HepG2 (cell line): ENCODE results near the gene NEU1. TPM values are rescaled to one million over a fixed set of nuclear protein-coding genes. Genes with fewer than 3 reads are reported as not detected.

ENCODE experiments used
- GZF1 ChIP-seq: sonication (generic); formaldehyde crosslinking; IDR thresholded peaks from 2 replicates; pipeline ENCODE4 v1.5.1; 2020; ENCODE audit warnings: mild to moderate bottlenecking, missing genetic modification reagents
- KDM4B ChIP-seq: sonication (generic); formaldehyde crosslinking; IDR thresholded peaks from 2 replicates; pipeline ENCODE4 v1.4.0; 2020; ENCODE audit warnings: missing genetic modification reagents
- NAIF1 ChIP-seq: sonication (generic); formaldehyde crosslinking; IDR thresholded peaks from 2 replicates; pipeline ENCODE4 v1.5.0; 2020; ENCODE audit warnings: mild to moderate bottlenecking, missing genetic modification reagents, borderline replicate concordance
- NFKB2 ChIP-seq: sonication (generic); formaldehyde crosslinking; IDR thresholded peaks from 2 replicates; pipeline ENCODE4 v1.4.0; 2020; ENCODE audit warnings: missing genetic modification reagents, borderline replicate concordance
- RFXAP ChIP-seq: sonication (generic); formaldehyde crosslinking; IDR thresholded peaks from 2 replicates; pipeline ENCODE4 v1.4.0; 2020; ENCODE audit warnings: missing genetic modification reagents, borderline replicate concordance
- ZNF383 ChIP-seq: sonication (generic); formaldehyde crosslinking; IDR thresholded peaks from 2 replicates; pipeline ENCODE4 v1.4.0; 2020; ENCODE audit warnings: missing genetic modification reagents, mild to moderate bottlenecking, borderline replicate concordance
- ZNF547 ChIP-seq: sonication (generic); formaldehyde crosslinking; IDR thresholded peaks from 2 replicates; pipeline ENCODE4 v1.5.1; 2020; ENCODE audit warnings: mild to moderate bottlenecking, missing genetic modification reagents
- ZNF674 ChIP-seq: sonication (generic); formaldehyde crosslinking; IDR thresholded peaks from 2 replicates; pipeline ENCODE4 v1.5.0; 2020; ENCODE audit warnings: low read depth, mild to moderate bottlenecking, missing genetic modification reagents
- polyA plus RNA-seq, 8 experiments: library from polyadenylated mRNA; depleted of rRNA in 3 of 8; stranded (reverse) in 7 of 8; unstranded in 1 of 8; fragments of >200 nt; fragmentation: Illumina TruSeq in 4 of 8; extraction: Trizol in 4 of 8; gene quantifications; 2 replicates each; pipeline versions ENCODE4 v1.2.1 to v1.2.3, GENCODE V29; 2011 to 2016; ENCODE audit warnings: low read depth in 4 of 8, missing spikeins in 1 of 8, mixed read lengths in 1 of 8; ENCODE audit not compliant: insufficient read depth in 1 of 8
- total RNA-seq, 5 experiments: library from RNA; depleted of rRNA; stranded (reverse); fragments of >200 nt; fragmentation: Illumina TruSeq; extraction: Trizol; gene quantifications; 2 replicates each; pipeline ENCODE4 v1.2.3, GENCODE V29; 2016; ENCODE audit warnings: low read depth in 1 of 5
- TF ChIP-seq, protein P1 (sequence below): sonication (generic); formaldehyde crosslinking; IDR thresholded peaks from 2 replicates; pipeline ENCODE4 v1.4.0; 2020; ENCODE audit warnings: missing genetic modification reagents
- TF ChIP-seq, protein P2 (sequence below): sonication (generic); formaldehyde crosslinking; IDR thresholded peaks from 2 replicates; pipeline ENCODE4 v1.4.0; 2020; ENCODE audit warnings: missing genetic modification reagents
- TF ChIP-seq, protein P3 (sequence below): sonication (generic); formaldehyde crosslinking; IDR thresholded peaks from 2 replicates; pipeline ENCODE4 v1.5.0; 2020; ENCODE audit warnings: mild to moderate bottlenecking, low read depth, missing genetic modification reagents, borderline replicate concordance
- TF ChIP-seq, protein P4 (sequence below): fragments of 450-650 bp; IDR thresholded peaks from 2 replicates; pipeline ENCODE4 v1.6.1; 2017
- TF ChIP-seq, protein P5 (sequence below): sonication (generic); formaldehyde crosslinking; IDR thresholded peaks from 2 replicates; pipeline ENCODE4 v1.8.0; 2022; ENCODE audit warnings: missing genetic modification reagents, low read depth, mild to moderate bottlenecking, borderline replicate concordance
- TF ChIP-seq, protein P6 (sequence below): sonication (generic); formaldehyde crosslinking; IDR thresholded peaks from 2 replicates; pipeline ENCODE4 v1.4.0; 2020; ENCODE audit warnings: missing genetic modification reagents, mild to moderate bottlenecking, borderline replicate concordance
- TF ChIP-seq, protein P7 (sequence below): sonication (generic); formaldehyde crosslinking; IDR thresholded peaks from 2 replicates; pipeline ENCODE4 v1.4.0; 2020; ENCODE audit warnings: missing genetic modification reagents

Gene NEU1
- total and polyA plus RNA-seq, 2 of the 13 experiments (the other 11 are each of a cell fraction or from before 2014, with no cell fraction given), result 215 to 297 TPM

DNA sequence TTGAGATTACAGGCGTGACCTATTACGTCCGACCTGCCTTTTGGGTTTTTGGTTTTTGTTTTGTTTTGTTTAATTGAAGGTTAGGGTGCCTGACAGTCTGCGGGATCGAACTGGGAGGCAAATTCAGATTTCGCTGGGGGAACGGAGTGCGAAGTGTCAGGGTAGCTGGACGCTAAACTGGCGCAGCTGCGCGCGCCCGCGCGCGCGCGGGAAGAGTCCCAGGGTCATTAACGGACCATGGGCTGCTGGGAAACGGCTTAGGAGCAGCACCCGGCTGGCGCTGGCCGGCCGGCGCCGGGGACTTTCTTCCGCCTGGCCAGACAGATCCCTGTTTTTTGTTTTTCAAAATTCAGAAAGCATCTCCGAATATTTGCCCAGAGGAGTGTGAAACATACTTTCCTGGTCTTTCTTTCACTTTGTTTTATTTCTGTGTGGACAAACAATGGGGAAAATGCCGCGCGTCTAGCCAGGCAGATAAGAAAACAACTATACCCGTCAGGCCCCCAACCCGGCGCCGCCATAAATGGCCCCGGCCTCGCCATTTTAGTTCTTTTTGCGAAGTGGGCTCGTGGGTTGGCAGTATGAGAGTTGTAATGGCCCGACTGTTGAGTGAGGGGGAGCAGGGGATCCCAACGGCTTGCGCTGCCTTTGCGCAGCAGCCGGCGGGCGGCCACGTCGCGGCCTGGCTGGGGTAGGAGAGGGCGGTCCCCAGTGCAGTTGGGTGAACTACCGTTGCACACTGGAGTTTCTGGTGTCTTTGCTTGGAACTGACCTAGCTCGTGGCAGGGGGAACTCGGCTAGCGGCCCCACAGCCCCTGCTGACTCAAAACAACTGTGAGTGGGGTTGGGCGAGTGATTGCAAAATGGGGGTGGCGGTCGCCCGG lies 28.0 kb downstream of the NEU1 start (continued):
- TF ChIP-seq, protein P1, sequence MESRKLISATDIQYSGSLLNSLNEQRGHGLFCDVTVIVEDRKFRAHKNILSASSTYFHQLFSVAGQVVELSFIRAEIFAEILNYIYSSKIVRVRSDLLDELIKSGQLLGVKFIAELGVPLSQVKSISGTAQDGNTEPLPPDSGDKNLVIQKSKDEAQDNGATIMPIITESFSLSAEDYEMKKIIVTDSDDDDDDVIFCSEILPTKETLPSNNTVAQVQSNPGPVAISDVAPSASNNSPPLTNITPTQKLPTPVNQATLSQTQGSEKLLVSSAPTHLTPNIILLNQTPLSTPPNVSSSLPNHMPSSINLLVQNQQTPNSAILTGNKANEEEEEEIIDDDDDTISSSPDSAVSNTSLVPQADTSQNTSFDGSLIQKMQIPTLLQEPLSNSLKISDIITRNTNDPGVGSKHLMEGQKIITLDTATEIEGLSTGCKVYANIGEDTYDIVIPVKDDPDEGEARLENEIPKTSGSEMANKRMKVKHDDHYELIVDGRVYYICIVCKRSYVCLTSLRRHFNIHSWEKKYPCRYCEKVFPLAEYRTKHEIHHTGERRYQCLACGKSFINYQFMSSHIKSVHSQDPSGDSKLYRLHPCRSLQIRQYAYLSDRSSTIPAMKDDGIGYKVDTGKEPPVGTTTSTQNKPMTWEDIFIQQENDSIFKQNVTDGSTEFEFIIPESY (CRISPR knock-in tag), result peak; percentile 52; the same call in 1 of the 2 replicates
- TF ChIP-seq ZNF383 (CRISPR knock-in tag) (peak; percentile 87; the same call in 1 of the 2 replicates), ZNF547 (CRISPR knock-in tag) (peak; percentile 70; the same call in 1 of the 2 replicates), NFKB2 (CRISPR knock-in tag) (peak; percentile 73; the same call in 1 of the 2 replicates), KDM4B (CRISPR knock-in tag) (0 out of 2 replicates have a peak, but pooled peaks have one; percentile 21), GZF1 (CRISPR knock-in tag) (peak; percentile 55; the same call in 1 of the 2 replicates), RFXAP (CRISPR knock-in tag) (peak; percentile 88), NAIF1 (0 out of 2 replicates have a peak, but pooled peaks have one; percentile 14), ZNF674 (no peak)
- TF ChIP-seq, protein P2, sequence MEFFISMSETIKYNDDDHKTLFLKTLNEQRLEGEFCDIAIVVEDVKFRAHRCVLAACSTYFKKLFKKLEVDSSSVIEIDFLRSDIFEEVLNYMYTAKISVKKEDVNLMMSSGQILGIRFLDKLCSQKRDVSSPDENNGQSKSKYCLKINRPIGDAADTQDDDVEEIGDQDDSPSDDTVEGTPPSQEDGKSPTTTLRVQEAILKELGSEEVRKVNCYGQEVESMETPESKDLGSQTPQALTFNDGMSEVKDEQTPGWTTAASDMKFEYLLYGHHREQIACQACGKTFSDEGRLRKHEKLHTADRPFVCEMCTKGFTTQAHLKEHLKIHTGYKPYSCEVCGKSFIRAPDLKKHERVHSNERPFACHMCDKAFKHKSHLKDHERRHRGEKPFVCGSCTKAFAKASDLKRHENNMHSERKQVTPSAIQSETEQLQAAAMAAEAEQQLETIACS, result peak; percentile 98
- TF ChIP-seq, protein P3, sequence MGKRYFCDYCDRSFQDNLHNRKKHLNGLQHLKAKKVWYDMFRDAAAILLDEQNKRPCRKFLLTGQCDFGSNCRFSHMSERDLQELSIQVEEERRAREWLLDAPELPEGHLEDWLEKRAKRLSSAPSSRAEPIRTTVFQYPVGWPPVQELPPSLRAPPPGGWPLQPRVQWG (CRISPR knock-in tag), result 0 out of 2 replicates have a peak, but pooled peaks have one; percentile 49
- TF ChIP-seq, protein P4, sequence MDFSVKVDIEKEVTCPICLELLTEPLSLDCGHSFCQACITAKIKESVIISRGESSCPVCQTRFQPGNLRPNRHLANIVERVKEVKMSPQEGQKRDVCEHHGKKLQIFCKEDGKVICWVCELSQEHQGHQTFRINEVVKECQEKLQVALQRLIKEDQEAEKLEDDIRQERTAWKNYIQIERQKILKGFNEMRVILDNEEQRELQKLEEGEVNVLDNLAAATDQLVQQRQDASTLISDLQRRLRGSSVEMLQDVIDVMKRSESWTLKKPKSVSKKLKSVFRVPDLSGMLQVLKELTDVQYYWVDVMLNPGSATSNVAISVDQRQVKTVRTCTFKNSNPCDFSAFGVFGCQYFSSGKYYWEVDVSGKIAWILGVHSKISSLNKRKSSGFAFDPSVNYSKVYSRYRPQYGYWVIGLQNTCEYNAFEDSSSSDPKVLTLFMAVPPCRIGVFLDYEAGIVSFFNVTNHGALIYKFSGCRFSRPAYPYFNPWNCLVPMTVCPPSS, result no peak
- TF ChIP-seq, protein P5, sequence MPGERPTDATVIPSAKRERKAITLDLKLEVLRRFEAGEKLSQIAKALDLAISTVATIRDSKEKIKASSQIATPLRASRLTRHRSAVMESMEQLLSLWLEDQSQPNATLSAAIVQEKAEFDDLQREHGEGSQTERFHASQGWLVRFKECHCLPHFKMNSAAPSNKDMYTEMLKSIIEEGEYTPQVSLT (CRISPR knock-in tag), result 0 out of 2 replicates have a peak, but pooled peaks have one; percentile 3
- TF ChIP-seq, protein P6, sequence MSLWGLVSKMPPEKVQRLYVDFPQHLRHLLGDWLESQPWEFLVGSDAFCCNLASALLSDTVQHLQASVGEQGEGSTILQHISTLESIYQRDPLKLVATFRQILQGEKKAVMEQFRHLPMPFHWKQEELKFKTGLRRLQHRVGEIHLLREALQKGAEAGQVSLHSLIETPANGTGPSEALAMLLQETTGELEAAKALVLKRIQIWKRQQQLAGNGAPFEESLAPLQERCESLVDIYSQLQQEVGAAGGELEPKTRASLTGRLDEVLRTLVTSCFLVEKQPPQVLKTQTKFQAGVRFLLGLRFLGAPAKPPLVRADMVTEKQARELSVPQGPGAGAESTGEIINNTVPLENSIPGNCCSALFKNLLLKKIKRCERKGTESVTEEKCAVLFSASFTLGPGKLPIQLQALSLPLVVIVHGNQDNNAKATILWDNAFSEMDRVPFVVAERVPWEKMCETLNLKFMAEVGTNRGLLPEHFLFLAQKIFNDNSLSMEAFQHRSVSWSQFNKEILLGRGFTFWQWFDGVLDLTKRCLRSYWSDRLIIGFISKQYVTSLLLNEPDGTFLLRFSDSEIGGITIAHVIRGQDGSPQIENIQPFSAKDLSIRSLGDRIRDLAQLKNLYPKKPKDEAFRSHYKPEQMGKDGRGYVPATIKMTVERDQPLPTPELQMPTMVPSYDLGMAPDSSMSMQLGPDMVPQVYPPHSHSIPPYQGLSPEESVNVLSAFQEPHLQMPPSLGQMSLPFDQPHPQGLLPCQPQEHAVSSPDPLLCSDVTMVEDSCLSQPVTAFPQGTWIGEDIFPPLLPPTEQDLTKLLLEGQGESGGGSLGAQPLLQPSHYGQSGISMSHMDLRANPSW (CRISPR knock-in tag), result peak; percentile 60
- TF ChIP-seq, protein P7, sequence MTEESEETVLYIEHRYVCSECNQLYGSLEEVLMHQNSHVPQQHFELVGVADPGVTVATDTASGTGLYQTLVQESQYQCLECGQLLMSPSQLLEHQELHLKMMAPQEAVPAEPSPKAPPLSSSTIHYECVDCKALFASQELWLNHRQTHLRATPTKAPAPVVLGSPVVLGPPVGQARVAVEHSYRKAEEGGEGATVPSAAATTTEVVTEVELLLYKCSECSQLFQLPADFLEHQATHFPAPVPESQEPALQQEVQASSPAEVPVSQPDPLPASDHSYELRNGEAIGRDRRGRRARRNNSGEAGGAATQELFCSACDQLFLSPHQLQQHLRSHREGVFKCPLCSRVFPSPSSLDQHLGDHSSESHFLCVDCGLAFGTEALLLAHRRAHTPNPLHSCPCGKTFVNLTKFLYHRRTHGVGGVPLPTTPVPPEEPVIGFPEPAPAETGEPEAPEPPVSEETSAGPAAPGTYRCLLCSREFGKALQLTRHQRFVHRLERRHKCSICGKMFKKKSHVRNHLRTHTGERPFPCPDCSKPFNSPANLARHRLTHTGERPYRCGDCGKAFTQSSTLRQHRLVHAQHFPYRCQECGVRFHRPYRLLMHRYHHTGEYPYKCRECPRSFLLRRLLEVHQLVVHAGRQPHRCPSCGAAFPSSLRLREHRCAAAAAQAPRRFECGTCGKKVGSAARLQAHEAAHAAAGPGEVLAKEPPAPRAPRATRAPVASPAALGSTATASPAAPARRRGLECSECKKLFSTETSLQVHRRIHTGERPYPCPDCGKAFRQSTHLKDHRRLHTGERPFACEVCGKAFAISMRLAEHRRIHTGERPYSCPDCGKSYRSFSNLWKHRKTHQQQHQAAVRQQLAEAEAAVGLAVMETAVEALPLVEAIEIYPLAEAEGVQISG, result peak; percentile 87
